ENCODE measurements around the gene RHOH.

Gene RHOH

GRCh38 chr4:40205259-40206198 lies 8.7 kb downstream of the RHOH start:
- Histone ChIP-seq H3K27me3 (ENCODE audit: control insufficient read depth, insufficient read depth, low read length) (no peaks in the 10 kb centered on the region), H3K4me1 (ENCODE audit: control insufficient read depth, insufficient read depth, low read length) (no peaks in the 10 kb centered on the region), H3K4me3 (ENCODE audit: low read length) (no peak overlapping the region), H3K36me3 (ENCODE audit: control insufficient read depth, insufficient read depth, low read length) (no peaks in the 10 kb centered on the region), H3K9me3 (ENCODE audit: control insufficient read depth, insufficient read depth, low read length) (no peaks in the 10 kb centered on the region), H3K27ac (ENCODE audit: low read length) (no peak overlapping the region)
- WGBS (ENCODE audit: insufficient coverage, insufficient read length): no CpG with 5 or more reads among the region's 6 CpGs
- DNase-seq (ENCODE audit: low read depth, low spot score): no peak

- H3K4me3 ChIP-seq (ENCODE audit: low read length): no peak overlapping the region
- DNase-seq (ENCODE audit: low read depth, low spot score): no peak
- no peak overlapping the region for H3K27ac ChIP-seq (ENCODE audit: low read length)
Observed at GRCh38 chr4:40206426-40206825, 9.6 kb downstream of the RHOH start.

GRCh38 chr4:40209401-40209800 lies 12.6 kb downstream of the RHOH start:
- Histone ChIP-seq H3K27ac (ENCODE audit: low read length) (no peak overlapping the region), H3K27me3 (ENCODE audit: control insufficient read depth, insufficient read depth, low read length) (no peaks in the 10 kb centered on the region), H3K36me3 (ENCODE audit: control insufficient read depth, insufficient read depth, low read length) (no peaks in the 10 kb centered on the region), H3K4me3 (ENCODE audit: low read length) (no peak overlapping the region), H3K9me3 (ENCODE audit: control insufficient read depth, insufficient read depth, low read length) (no peaks in the 10 kb centered on the region), H3K4me1 (ENCODE audit: control insufficient read depth, insufficient read depth, low read length) (no peaks in the 10 kb centered on the region)
- DNase-seq (ENCODE audit: low read depth, low spot score): no peak
- no CpG with 5 or more reads among the region's 4 CpGs for WGBS (ENCODE audit: insufficient coverage, insufficient read length)

More at GRCh38 chr4:40206426-40206825, 9.6 kb downstream of the RHOH start:
- WGBS (ENCODE audit: insufficient coverage, insufficient read length): no CpG with 5 or more reads among the region's 2 CpGs
- Histone ChIP-seq H3K9me3 (ENCODE audit: control insufficient read depth, insufficient read depth, low read length) (no peaks in the 10 kb centered on the region), H3K4me1 (ENCODE audit: control insufficient read depth, insufficient read depth, low read length) (no peaks in the 10 kb centered on the region), H3K36me3 (ENCODE audit: control insufficient read depth, insufficient read depth, low read length) (no peaks in the 10 kb centered on the region), H3K27me3 (ENCODE audit: control insufficient read depth, insufficient read depth, low read length) (no peaks in the 10 kb centered on the region)

GRCh38 chr4:40210776-40211175 lies 13.9 kb downstream of the RHOH start:
- no peaks in the 10 kb centered on the region for H3K36me3 ChIP-seq (ENCODE audit: control insufficient read depth, insufficient read depth, low read length)
- no peaks in the 10 kb centered on the region for H3K9me3 ChIP-seq (ENCODE audit: control insufficient read depth, insufficient read depth, low read length)
- DNase-seq (ENCODE audit: low read depth, low spot score): no peak
- no peaks in the 10 kb centered on the region for H3K4me1 ChIP-seq (ENCODE audit: control insufficient read depth, insufficient read depth, low read length)
- H3K27me3 ChIP-seq (ENCODE audit: control insufficient read depth, insufficient read depth, low read length): no peaks in the 10 kb centered on the region
- no peak overlapping the region for H3K27ac ChIP-seq (ENCODE audit: low read length)
- H3K4me3 ChIP-seq (ENCODE audit: low read length): no peak overlapping the region
- no CpG with 5 or more reads among the region's 5 CpGs for whole genome bisulfite sequencing (ENCODE audit: insufficient coverage, insufficient read length)

DNA sequence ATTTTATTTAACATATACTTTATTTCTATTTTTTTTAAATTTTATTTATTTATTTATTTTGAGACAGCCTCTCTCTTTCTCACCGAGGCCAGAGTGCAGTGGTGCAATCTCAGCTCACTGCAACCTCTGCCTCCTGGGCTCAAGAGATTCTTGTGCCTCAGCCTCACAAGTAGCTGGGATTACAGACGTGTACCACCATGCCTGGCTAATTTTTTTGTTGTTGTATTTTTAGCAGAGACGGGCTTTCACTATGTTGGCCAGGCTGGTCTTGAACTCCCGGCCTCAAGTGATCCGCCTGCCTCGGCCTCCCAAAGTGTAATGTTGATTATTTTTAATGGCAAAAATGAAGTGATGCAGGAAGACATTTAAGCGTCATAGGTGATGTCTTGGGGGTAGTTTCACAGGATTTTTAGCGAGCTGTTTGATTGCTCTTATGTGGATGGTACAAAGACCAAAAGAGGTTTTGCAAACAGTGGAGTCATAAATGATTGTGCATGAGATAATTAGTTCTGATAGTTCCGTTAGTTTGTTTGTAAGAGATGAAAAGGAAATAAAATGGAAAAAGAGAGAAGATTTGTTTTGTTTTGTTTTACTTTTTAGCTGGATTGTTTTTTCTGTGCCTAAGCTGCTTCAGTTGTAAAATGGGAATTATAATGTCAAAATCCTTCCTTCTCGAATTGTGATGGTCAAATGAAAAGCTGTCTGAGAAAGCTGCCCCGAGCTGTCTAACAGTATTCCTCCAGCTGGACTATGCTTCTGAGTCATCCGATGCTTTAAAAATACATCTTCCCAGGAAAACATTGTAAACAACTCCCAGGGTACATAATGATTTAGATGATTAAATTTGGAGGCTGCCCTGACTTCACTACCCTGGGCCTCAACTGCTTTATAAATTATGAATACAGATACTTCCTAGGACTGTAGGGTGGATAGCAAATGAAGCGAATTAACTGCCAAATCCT lies 14.7 kb downstream of the RHOH start:
- H3K36me3 ChIP-seq (ENCODE audit: control insufficient read depth, insufficient read depth, low read length): no peaks in the 10 kb centered on the region
- no peak overlapping the region for H3K4me3 ChIP-seq (ENCODE audit: low read length)
- no peak for DNase-seq (ENCODE audit: low read depth, low spot score)
- no peaks in the 10 kb centered on the region for H3K4me1 ChIP-seq (ENCODE audit: control insufficient read depth, insufficient read depth, low read length)
- H3K9me3 ChIP-seq (ENCODE audit: control insufficient read depth, insufficient read depth, low read length): no peaks in the 10 kb centered on the region
- no peaks in the 10 kb centered on the region for H3K27me3 ChIP-seq (ENCODE audit: control insufficient read depth, insufficient read depth, low read length)
- 100% methylated on average over 1 of the region's 13 CpGs for WGBS (ENCODE audit: insufficient coverage, insufficient read length)
- H3K27ac ChIP-seq (ENCODE audit: low read length): no peak overlapping the region

DNA sequence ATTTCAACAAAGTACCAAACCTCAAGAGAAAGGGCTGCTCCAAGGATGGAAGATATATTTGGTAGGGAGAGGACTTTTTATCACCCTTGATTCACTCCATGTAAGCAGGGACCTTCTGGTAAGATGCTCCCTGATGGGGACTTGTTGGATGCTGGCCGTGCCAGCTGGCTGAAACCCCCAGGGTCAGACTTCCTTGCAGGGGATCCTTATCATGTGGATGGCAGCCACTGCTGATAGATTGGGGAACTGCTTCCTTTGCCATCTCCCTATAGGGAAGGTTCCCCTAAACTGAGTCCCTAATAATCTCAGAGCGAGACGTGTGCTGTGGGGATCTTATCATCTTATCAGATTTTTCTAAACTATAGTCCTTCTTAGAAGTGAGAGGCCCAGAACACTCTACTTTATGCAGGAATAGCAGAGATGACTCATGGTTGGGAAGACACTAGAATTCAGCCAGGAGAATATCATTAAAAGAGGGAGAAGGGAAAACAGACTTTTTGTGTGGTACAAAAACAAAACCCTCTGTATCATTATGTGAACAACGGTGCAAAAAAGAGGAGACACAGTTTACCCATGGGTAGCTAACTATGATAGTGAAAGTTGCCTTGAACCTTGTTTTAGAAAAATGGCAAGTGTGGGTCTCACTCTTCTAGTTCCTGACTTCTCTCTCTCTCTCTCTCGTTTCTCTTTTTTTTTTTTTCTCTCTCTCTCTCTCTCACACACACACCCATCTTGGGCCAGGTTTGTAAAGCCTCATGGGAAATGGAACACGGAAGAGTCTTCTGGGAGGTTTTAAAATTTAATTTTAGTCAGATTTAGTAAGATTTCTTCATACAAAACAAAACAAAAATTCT lies 16.1 kb downstream of the RHOH start:
- H3K27me3 ChIP-seq (ENCODE audit: control insufficient read depth, insufficient read depth, low read length): no peaks in the 10 kb centered on the region
- H3K4me1 ChIP-seq (ENCODE audit: control insufficient read depth, insufficient read depth, low read length): no peaks in the 10 kb centered on the region
- H3K9me3 ChIP-seq (ENCODE audit: control insufficient read depth, insufficient read depth, low read length): no peaks in the 10 kb centered on the region
- no peaks in the 10 kb centered on the region for H3K36me3 ChIP-seq (ENCODE audit: control insufficient read depth, insufficient read depth, low read length)
- no peak for DNase-seq (ENCODE audit: low read depth, low spot score)
- H3K4me3 ChIP-seq (ENCODE audit: low read length): no peak overlapping the region
- no peak overlapping the region for H3K27ac ChIP-seq (ENCODE audit: low read length)
- WGBS (ENCODE audit: insufficient coverage, insufficient read length): no CpG with 5 or more reads among the region's 6 CpGs

DNA sequence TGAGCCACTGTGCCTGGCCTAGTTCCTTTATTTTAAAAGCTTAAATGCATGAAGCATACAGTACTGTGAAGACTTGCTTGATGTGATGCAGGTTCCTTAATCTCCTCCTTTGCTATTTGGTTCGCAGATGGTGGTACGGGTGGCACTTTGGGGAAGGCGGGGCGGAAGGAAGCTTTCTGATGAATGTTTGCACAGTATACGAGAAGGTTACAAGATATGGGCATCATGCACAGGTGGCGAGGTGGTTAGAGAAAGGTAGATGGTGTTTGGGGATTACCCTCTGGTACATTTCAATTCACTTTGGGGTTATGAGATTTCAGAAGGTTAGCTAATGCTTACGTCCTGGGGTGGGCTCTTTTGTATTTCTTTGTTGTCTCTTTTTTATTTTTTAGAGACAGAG lies 17.2 kb downstream of the RHOH start:
- H3K9me3 ChIP-seq (ENCODE audit: control insufficient read depth, insufficient read depth, low read length): no peaks in the 10 kb centered on the region
- H3K27me3 ChIP-seq (ENCODE audit: control insufficient read depth, insufficient read depth, low read length): no peaks in the 10 kb centered on the region
- no CpG with 5 or more reads among the region's 7 CpGs for WGBS (ENCODE audit: insufficient coverage, insufficient read length)
- DNase-seq (ENCODE audit: low read depth, low spot score): no peak
- H3K4me3 ChIP-seq (ENCODE audit: low read length): no peak overlapping the region
- H3K36me3 ChIP-seq (ENCODE audit: control insufficient read depth, insufficient read depth, low read length): no peaks in the 10 kb centered on the region
- H3K4me1 ChIP-seq (ENCODE audit: control insufficient read depth, insufficient read depth, low read length): no peaks in the 10 kb centered on the region
- no peak overlapping the region for H3K27ac ChIP-seq (ENCODE audit: low read length)

- Histone ChIP-seq H3K4me1 (ENCODE audit: control insufficient read depth, insufficient read depth, low read length) (no peaks in the 10 kb centered on the region), H3K27me3 (ENCODE audit: control insufficient read depth, insufficient read depth, low read length) (no peaks in the 10 kb centered on the region), H3K27ac (ENCODE audit: low read length) (no peak overlapping the region), H3K36me3 (ENCODE audit: control insufficient read depth, insufficient read depth, low read length) (no peaks in the 10 kb centered on the region), H3K4me3 (ENCODE audit: low read length) (no peak overlapping the region), H3K9me3 (ENCODE audit: control insufficient read depth, insufficient read depth, low read length) (no peaks in the 10 kb centered on the region)
- no peak for DNase-seq (ENCODE audit: low read depth, low spot score)
- WGBS (ENCODE audit: insufficient coverage, insufficient read length): no CpG with 5 or more reads among the region's 9 CpGs
Observed at GRCh38 chr4:40214661-40215418, 18.0 kb downstream of the RHOH start.

GRCh38 chr4:40216622-40217366 lies 20.0 kb downstream of the RHOH start:
- DNase-seq (ENCODE audit: low read depth, low spot score): no peak
- Histone ChIP-seq H3K36me3 (ENCODE audit: control insufficient read depth, insufficient read depth, low read length) (no peaks in the 10 kb centered on the region), H3K27ac (ENCODE audit: low read length) (no peak overlapping the region), H3K27me3 (ENCODE audit: control insufficient read depth, insufficient read depth, low read length) (no peaks in the 10 kb centered on the region), H3K9me3 (ENCODE audit: control insufficient read depth, insufficient read depth, low read length) (no peaks in the 10 kb centered on the region), H3K4me3 (ENCODE audit: low read length) (no peak overlapping the region), H3K4me1 (ENCODE audit: control insufficient read depth, insufficient read depth, low read length) (no peaks in the 10 kb centered on the region)
- no CpG with 5 or more reads among the region's 4 CpGs for WGBS (ENCODE audit: insufficient coverage, insufficient read length)

All from iPS DF 6.9 (cell line).